HCT116 (cell line): ENCODE results near the gene CAMK1D. TPM values are rescaled to one million over a fixed set of nuclear protein-coding genes. Genes with fewer than 3 reads are reported as not detected.

Source experiments
- ATAC-seq: fragments of 200-7000 bp; cut with Tn5 transposase; 2 replicates; pipeline ENCODE4 v1.9.1; 2020; ENCODE audit warnings: mild to moderate bottlenecking, moderate library complexity
- BruUV-seq: library from RNA; stranded (reverse); fragments of 400-500 nt; replicated peaks from 2 replicates; lab custom pipeline; 2021; lab: Mats Ljungman, UMichigan
- CTCF ChIA-PET: fragments of 300-600 bp; sonication (Branson Sonifier 250); formaldehyde crosslinking; loops from one replicate; lab custom pipeline; 2021; ENCODE audit warnings: antibody characterized with exemption; lab: Charles Lee
- POLR2A ChIA-PET: fragments of 300-600, 350-600 bp; sonication (Branson Sonifier 250); formaldehyde crosslinking; loops from one replicate; lab custom pipeline; 2021; ENCODE audit warnings: antibody characterized with exemption; lab: Charles Lee
- RAD21 ChIA-PET, 2 experiments: fragments of 300-600 bp; sonication (Branson Sonifier 250); formaldehyde crosslinking; loops; one replicate each; lab custom pipeline; 2023; ENCODE audit warnings: low total read pairs in 2 of 2; ENCODE audit not compliant: uncharacterized antibody in 2 of 2, unreplicated experiment in 2 of 2, low non-redundant PET in 1 of 2; lab: Charles Lee
- DNase-seq: peaks from one replicate; pipeline ENCODE4 v3.0.0-alpha.2; 2010; ENCODE audit warnings: low read depth, low spot score
- H2AFZ ChIP-seq: fragments of 200-600 bp; shearing (Covaris generic), sonication (generic); 2 replicates; pipeline ENCODE4 v1.6.1; 2017; ENCODE audit warnings: low read depth, mixed run types, mixed read lengths, antibody characterized with exemption, low read length; ENCODE audit not compliant: poor library complexity, severe bottlenecking
- H3K27ac ChIP-seq: 2 replicates; pipeline ENCODE4 v1.5.1; 2012; ENCODE audit warnings: low read depth, low read length
- H3K27me3 ChIP-seq: fragments of 200-600 bp; sonication (generic); 2 replicates; pipeline ENCODE4 v1.6.1; 2016; ENCODE audit warnings: mixed run types, low read length, mixed read lengths; ENCODE audit not compliant: insufficient read depth
- H3K36me3 ChIP-seq, 2 experiments: fragments of 200-500 bp in 1 of 2; fragments of 200-600 bp in 1 of 2; sonication (Bioruptor generic) in 1 of 2; sonication (generic) in 1 of 2; 2 replicates each; pipeline versions ENCODE4 v1.5.1 to v1.6.1; 2014 to 2016; ENCODE audit warnings: low read length in 2 of 2, inconsistent platforms in 1 of 2, mixed read lengths in 1 of 2, mixed run types in 1 of 2; ENCODE audit not compliant: insufficient read depth in 2 of 2, control insufficient read depth in 1 of 2
- H3K4me1 ChIP-seq, 2 experiments: fragments of 200-600 bp in 1 of 2; sonication (generic) in 1 of 2; 2 replicates each; pipeline versions ENCODE4 v1.5.1 to v1.6.1; 2012 to 2017; ENCODE audit warnings: low read length in 2 of 2, inconsistent platforms in 1 of 2, mild to moderate bottlenecking in 1 of 2, mixed read lengths in 1 of 2, mixed run types in 1 of 2, moderate library complexity in 1 of 2; ENCODE audit not compliant: insufficient read depth in 2 of 2, control insufficient read depth in 1 of 2
- H3K4me2 ChIP-seq: fragments of 200-600 bp; sonication (generic); 2 replicates; pipeline ENCODE4 v1.6.1; 2017; ENCODE audit warnings: mixed run types, low read length, mixed read lengths
- H3K4me3 ChIP-seq, 2 experiments: fragments of 200-600 bp in 1 of 2; sonication (generic) in 1 of 2; replicated peaks in 1 of 2; 2 replicates each; pipeline ENCODE4 v1.5.1; 2011 to 2016; ENCODE audit warnings: low read length in 2 of 2, control low read depth in 1 of 2, low read depth in 1 of 2, mild to moderate bottlenecking in 1 of 2, mixed read lengths in 1 of 2, mixed run types in 1 of 2
- H3K79me2 ChIP-seq: fragments of 200-600 bp; sonication (generic); 2 replicates; pipeline ENCODE4 v1.6.1; 2017; ENCODE audit warnings: mild to moderate bottlenecking, mixed run types, low read length, moderate library complexity, mixed read lengths; ENCODE audit not compliant: insufficient read depth
- H3K9ac ChIP-seq: fragments of 200-600 bp; sonication (generic); 2 replicates; pipeline ENCODE4 v1.6.1; 2016; ENCODE audit warnings: low read length, mixed read lengths
- H3K9me2 ChIP-seq: fragments of 200-600 bp; sonication (generic), shearing (Covaris generic); 2 replicates; pipeline ENCODE4 v1.6.1; 2017; ENCODE audit warnings: mixed run types, mild to moderate bottlenecking, moderate library complexity; ENCODE audit not compliant: insufficient read depth
- H3K9me3 ChIP-seq, 2 experiments: fragments of 200-500 bp in 1 of 2; fragments of 200-600 bp in 1 of 2; sonication (Bioruptor generic) in 1 of 2; sonication (generic) in 1 of 2; 2 replicates each; pipeline ENCODE4 v1.6.1; 2014 to 2017; ENCODE audit warnings: low read length in 2 of 2, mixed read lengths in 2 of 2, inconsistent platforms in 1 of 2, low read depth in 1 of 2, mild to moderate bottlenecking in 1 of 2, mixed run types in 1 of 2, moderate library complexity in 1 of 2; ENCODE audit not compliant: control insufficient read depth in 1 of 2, insufficient read depth in 1 of 2
- H4K20me1 ChIP-seq: fragments of 200-600 bp; sonication (generic), shearing (Covaris generic); 2 replicates; pipeline ENCODE4 v1.6.1; 2017; ENCODE audit warnings: mixed run types, mild to moderate bottlenecking, moderate library complexity; ENCODE audit not compliant: insufficient read depth
- CBX3 ChIP-seq: IDR thresholded peaks from 2 replicates; pipeline ENCODE4 v1.6.1; 2012; ENCODE audit warnings: low read depth
- CEBPB ChIP-seq: IDR thresholded peaks from 2 replicates; pipeline ENCODE4 v1.6.1; 2012; ENCODE audit warnings: low read depth
- EGR1 ChIP-seq: IDR thresholded peaks from 2 replicates; pipeline ENCODE4 v1.6.1; 2012; ENCODE audit warnings: low read depth
- ELF1 ChIP-seq: IDR thresholded peaks from 2 replicates; pipeline ENCODE4 v1.6.1; 2012; ENCODE audit warnings: low read depth, borderline replicate concordance
- EZH2phosphoT487 ChIP-seq: fragments of 200-600 bp; IDR thresholded peaks from 2 replicates; pipeline ENCODE4 v1.6.1; 2018; ENCODE audit warnings: antibody characterized with exemption, borderline replicate concordance
- FOSL1 ChIP-seq: IDR thresholded peaks from 2 replicates; pipeline ENCODE4 v1.6.1; 2012; ENCODE audit warnings: low read depth
- REST ChIP-seq: IDR thresholded peaks from 2 replicates; pipeline ENCODE4 v1.6.1; 2012; ENCODE audit warnings: low read depth
- SRF ChIP-seq: IDR thresholded peaks from 2 replicates; pipeline ENCODE4 v1.6.1; 2012; ENCODE audit warnings: low read depth
- ZNF274 ChIP-seq: fragments of 200-500 bp; sonication (Bioruptor generic); IDR thresholded peaks from 2 replicates; pipeline ENCODE4 v1.6.1; 2014; ENCODE audit warnings: mild to moderate bottlenecking, low read depth, low read length, inconsistent platforms
- intact Hi-C: fragments of 100-400 bp; cut with micrococcal nuclease; formaldehyde crosslinking; loops from 2 replicates; pipeline ENCODE4 v1.10.0; 2022
- total RNA-seq: library from RNA; stranded (reverse); gene quantifications from one replicate; pipeline ENCODE4 v1.2.1, GENCODE V29; 2021; ENCODE audit not compliant: unreplicated experiment

The CAMK1D gene
- total RNA-seq, 1 experiment from 2014 or later: 9.6 TPM

- BruUV-seq: no TSS peak
- CTCF ChIA-PET: no interaction called here
Measured at GRCh38 chr10:12758271-12758670, 408.9 kb downstream of the CAMK1D start.

More at GRCh38 chr10:12758271-12758670, 408.9 kb downstream of the CAMK1D start:
- Histone ChIP-seq H2AFZ (no peak overlapping the region), H3K36me3 (no peaks in the 10 kb centered on the region), H3K9me3 (no peaks in the 10 kb centered on the region), H3K4me1 (peaks cover 0 to 3% of the 10 kb centered on the region in 2 experiments; a peak in 2 of 4 replicates), H3K4me3 (no peak overlapping the region), H3K9ac (no peak overlapping the region), H3K27ac (no peak overlapping the region), H3K9me2 (no peaks in the 10 kb centered on the region), H3K27me3 (no peaks in the 10 kb centered on the region), H3K79me2 (no peaks in the 10 kb centered on the region), H4K20me1 (no peaks in the 10 kb centered on the region), H3K4me2 (no peak overlapping the region)
- ATAC-seq (no peak), DNase-seq (no peak)
- ChIA-PET RAD21 (no interaction called here), POLR2A (no interaction called here)
- intact Hi-C loops: no loop called here
- TF ChIP-seq ZNF274 (no peak), EZH2phosphoT487 (no peak), REST (no peak), CBX3 (no peak), EGR1 (no peak), SRF (no peak), FOSL1 (no peak), CEBPB (no peak), ELF1 (no peak)
